PC-9 (cell line): ENCODE results near the gene RASGRF1.

Experiments
- CTCF ChIP-seq: fragments of 200-600 bp; sonication (generic); conservative IDR thresholded peaks from 2 replicates; pipeline ENCODE4 v1.6.1; 2017; ENCODE audit warnings: mixed run types, antibody characterized with exemption, mild to moderate bottlenecking, moderate library complexity
- EZH2 ChIP-seq: fragments of 200-600 bp; sonication (generic); IDR thresholded peaks from 2 replicates; pipeline ENCODE4 v1.8.0; 2017; ENCODE audit warnings: antibody characterized with exemption, low read depth

- no peak for TF ChIP-seq CTCF
- TF ChIP-seq EZH2: no peak
Observed at GRCh38 chr15:79050341-79050740, 40.2 kb downstream of the RASGRF1 start.
